Measurements from ENCODE around the gene UBLCP1.

The UBLCP1 gene

GRCh38 chr5:159220206-159220605 lies 42.9 kb upstream of the UBLCP1 start:
- CTCF ChIA-PET = no interaction called here
- Histone ChIP-seq H3K36me3 (ENCODE audit: control insufficient read depth in 2 of 2, insufficient read depth in 1 of 2, low read length in 2 of 2) (no peaks in the 10 kb centered on the region), H3K4me3 (ENCODE audit: low read depth, low read length) (no peak overlapping the region), H3K27ac (ENCODE audit: extremely low read depth, low read depth, low read length) (no peak overlapping the region), H3K9me3 (ENCODE audit: control insufficient read depth, insufficient read depth, low read depth, low read length) (no peaks in the 10 kb centered on the region), H3K4me1 (ENCODE audit: control insufficient read depth, insufficient read depth, low read length) (no peaks in the 10 kb centered on the region)
- TF ChIP-seq, protein P1, sequence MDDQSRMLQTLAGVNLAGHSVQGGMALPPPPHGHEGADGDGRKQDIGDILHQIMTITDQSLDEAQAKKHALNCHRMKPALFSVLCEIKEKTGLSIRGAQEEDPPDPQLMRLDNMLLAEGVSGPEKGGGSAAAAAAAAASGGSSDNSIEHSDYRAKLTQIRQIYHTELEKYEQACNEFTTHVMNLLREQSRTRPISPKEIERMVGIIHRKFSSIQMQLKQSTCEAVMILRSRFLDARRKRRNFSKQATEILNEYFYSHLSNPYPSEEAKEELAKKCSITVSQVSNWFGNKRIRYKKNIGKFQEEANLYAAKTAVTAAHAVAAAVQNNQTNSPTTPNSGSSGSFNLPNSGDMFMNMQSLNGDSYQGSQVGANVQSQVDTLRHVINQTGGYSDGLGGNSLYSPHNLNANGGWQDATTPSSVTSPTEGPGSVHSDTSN (CRISPR knock-in tag; IDR thresholded peaks at IDR 0.05) = no peak
- TF ChIP-seq ZNF280D (tag by site-specific recombination; IDR thresholded peaks at IDR 0.05) = no peak
- POLR2A ChIA-PET = no interaction called here

DNA sequence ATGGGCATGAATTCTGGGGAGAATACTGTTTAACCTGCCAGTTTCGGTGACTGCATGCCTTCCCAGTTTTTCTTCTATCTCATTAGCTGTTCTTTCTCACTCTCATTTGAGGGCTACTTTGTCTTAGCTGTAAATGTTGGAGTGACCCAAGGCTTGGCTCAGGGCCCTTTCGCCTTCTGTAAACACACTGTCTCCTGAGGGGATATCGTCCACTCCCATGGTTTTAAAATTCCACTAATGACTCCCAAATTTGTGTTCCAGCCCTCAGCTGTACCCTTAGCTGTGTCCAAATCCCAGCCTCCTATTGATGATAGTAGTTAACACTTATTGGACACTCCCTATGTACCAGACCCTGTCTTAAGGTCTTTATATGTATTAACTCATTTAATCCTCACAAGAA lies 39.6 kb upstream of the UBLCP1 start:
- no peak overlapping the region for H3K4me3 ChIP-seq (ENCODE audit: low read depth, low read length)
- no peaks in the 10 kb centered on the region for H3K36me3 ChIP-seq (ENCODE audit: control insufficient read depth in 2 of 2, insufficient read depth in 1 of 2, low read length in 2 of 2)
- ChIA-PET CTCF (no interaction called here), POLR2A (interaction anchor here (1.9 kb wide), 1 partner anchor 9 kb away, joined by 9 read pairs; no protein-coding TSS in a partner anchor)
- no peaks in the 10 kb centered on the region for H3K4me1 ChIP-seq (ENCODE audit: control insufficient read depth, insufficient read depth, low read length)
- no peaks in the 10 kb centered on the region for H3K9me3 ChIP-seq (ENCODE audit: control insufficient read depth, insufficient read depth, low read depth, low read length)
- H3K27ac ChIP-seq (ENCODE audit: extremely low read depth, low read depth, low read length) = no peak overlapping the region
- TF ChIP-seq ZSCAN5A (tag by site-specific recombination; IDR thresholded peaks at IDR 0.05) (no peak), ZNF558 (tag by site-specific recombination; IDR thresholded peaks at IDR 0.05) (no peak)

DNA sequence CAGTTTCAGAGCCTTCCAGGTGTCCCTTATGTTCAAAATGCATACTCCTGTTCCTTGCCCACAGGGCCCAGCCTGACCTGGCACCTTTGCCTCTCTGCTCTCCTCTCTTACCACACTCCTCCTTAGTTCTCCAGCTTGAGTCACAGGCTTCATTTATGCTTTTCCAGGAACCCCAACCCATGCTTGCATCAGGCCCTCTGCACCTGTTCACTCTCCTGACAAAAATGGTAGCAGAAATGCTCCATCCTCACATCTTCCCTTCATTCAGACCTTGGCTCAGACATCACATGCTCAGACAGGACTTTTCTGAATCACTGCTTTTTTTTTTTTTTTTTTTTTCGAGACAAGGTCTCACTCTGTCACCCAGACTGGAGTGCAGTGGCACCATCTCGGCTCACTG lies 38.6 kb upstream of the UBLCP1 start:
- no peaks in the 10 kb centered on the region for H3K36me3 ChIP-seq (ENCODE audit: control insufficient read depth in 2 of 2, insufficient read depth in 1 of 2, low read length in 2 of 2)
- H3K4me3 ChIP-seq (ENCODE audit: low read depth, low read length) = no peak overlapping the region
- H3K27ac ChIP-seq (ENCODE audit: extremely low read depth, low read depth, low read length) = no peak overlapping the region
- ChIA-PET CTCF (no interaction called here), POLR2A (no interaction called here)
- H3K4me1 ChIP-seq (ENCODE audit: control insufficient read depth, insufficient read depth, low read length) = no peaks in the 10 kb centered on the region
- H3K9me3 ChIP-seq (ENCODE audit: control insufficient read depth, insufficient read depth, low read depth, low read length) = no peaks in the 10 kb centered on the region
- TF ChIP-seq, protein P2, sequence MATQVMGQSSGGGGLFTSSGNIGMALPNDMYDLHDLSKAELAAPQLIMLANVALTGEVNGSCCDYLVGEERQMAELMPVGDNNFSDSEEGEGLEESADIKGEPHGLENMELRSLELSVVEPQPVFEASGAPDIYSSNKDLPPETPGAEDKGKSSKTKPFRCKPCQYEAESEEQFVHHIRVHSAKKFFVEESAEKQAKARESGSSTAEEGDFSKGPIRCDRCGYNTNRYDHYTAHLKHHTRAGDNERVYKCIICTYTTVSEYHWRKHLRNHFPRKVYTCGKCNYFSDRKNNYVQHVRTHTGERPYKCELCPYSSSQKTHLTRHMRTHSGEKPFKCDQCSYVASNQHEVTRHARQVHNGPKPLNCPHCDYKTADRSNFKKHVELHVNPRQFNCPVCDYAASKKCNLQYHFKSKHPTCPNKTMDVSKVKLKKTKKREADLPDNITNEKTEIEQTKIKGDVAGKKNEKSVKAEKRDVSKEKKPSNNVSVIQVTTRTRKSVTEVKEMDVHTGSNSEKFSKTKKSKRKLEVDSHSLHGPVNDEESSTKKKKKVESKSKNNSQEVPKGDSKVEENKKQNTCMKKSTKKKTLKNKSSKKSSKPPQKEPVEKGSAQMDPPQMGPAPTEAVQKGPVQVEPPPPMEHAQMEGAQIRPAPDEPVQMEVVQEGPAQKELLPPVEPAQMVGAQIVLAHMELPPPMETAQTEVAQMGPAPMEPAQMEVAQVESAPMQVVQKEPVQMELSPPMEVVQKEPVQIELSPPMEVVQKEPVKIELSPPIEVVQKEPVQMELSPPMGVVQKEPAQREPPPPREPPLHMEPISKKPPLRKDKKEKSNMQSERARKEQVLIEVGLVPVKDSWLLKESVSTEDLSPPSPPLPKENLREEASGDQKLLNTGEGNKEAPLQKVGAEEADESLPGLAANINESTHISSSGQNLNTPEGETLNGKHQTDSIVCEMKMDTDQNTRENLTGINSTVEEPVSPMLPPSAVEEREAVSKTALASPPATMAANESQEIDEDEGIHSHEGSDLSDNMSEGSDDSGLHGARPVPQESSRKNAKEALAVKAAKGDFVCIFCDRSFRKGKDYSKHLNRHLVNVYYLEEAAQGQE (tag by site-specific recombination; IDR thresholded peaks at IDR 0.05) = no peak
- TF ChIP-seq ZNF513 (tag by site-specific recombination; IDR thresholded peaks at IDR 0.05) (no peak), ZFP69B (tag by site-specific recombination; IDR thresholded peaks at IDR 0.05) (no peak), HOXA7 (CRISPR knock-in tag; IDR thresholded peaks at IDR 0.05; ENCODE audit: borderline replicate concordance) (no peak), KLF8 (tag by site-specific recombination; IDR thresholded peaks at IDR 0.05) (no peak), KLF9 (tag by site-specific recombination; IDR thresholded peaks at IDR 0.05; ENCODE audit: low read depth) (no peak), SALL2 (tag by site-specific recombination; IDR thresholded peaks at IDR 0.05; ENCODE audit: borderline replicate concordance) (no peak), TSHZ1 (tag by site-specific recombination; IDR thresholded peaks at IDR 0.05; ENCODE audit: borderline replicate concordance) (no peak), ZNF558 (tag by site-specific recombination; IDR thresholded peaks at IDR 0.05) (no peak), ZNF223 (tag by site-specific recombination; IDR thresholded peaks at IDR 0.05) (no peak)
